K562 (cell line): ENCODE measurements around the gene CRTC3.

Source experiments
- ARHGAP35 ChIP-seq: fragments of 450-650 bp; IDR thresholded peaks from 2 replicates; pipeline ENCODE4 v1.6.1; 2018; ENCODE audit not compliant: partially characterized antibody
- CBX1 ChIP-seq: sonication (generic); IDR thresholded peaks from 2 replicates; pipeline ENCODE4 v1.6.1; 2016; ENCODE audit warnings: antibody characterized with exemption, low read depth, mild to moderate bottlenecking
- GATA2 ChIP-seq: sonication (generic); formaldehyde crosslinking; IDR thresholded peaks from 2 replicates; pipeline ENCODE4 v1.4.0; 2020; ENCODE audit warnings: mild to moderate bottlenecking, missing genetic modification reagents
- HDGF ChIP-seq: fragments of 450-650 bp; IDR thresholded peaks from 2 replicates; pipeline ENCODE4 v1.6.1; 2016
- JUN ChIP-seq, 2 experiments: sonication (generic) in 1 of 2; formaldehyde crosslinking in 1 of 2; IDR thresholded peaks; 2 replicates each; pipeline versions ENCODE4 v1.6.1 to v1.8.0; 2012 to 2022; ENCODE audit warnings: borderline replicate concordance in 2 of 2, mild to moderate bottlenecking in 2 of 2, improper control_type of control experiment in 1 of 2, low read depth in 1 of 2, low read length in 1 of 2, missing genetic modification reagents in 1 of 2
- MEF2A ChIP-seq: IDR thresholded peaks from 2 replicates; pipeline ENCODE4 v1.6.1; 2011; ENCODE audit warnings: low read depth, mild to moderate bottlenecking, low read length, moderate library complexity; ENCODE audit not compliant: control insufficient read depth
- PML ChIP-seq: IDR thresholded peaks from 2 replicates; pipeline ENCODE4 v1.6.1; 2012; ENCODE audit warnings: low read length, inconsistent platforms
- RAD21 ChIP-seq, 2 experiments: fragments of 250-450 bp in 1 of 2; fragments of 450-650 bp in 1 of 2; sonication (Bioruptor Pico) in 1 of 2; formaldehyde crosslinking in 1 of 2; IDR thresholded peaks in 1 of 2; conservative IDR thresholded peaks in 1 of 2; 2 replicates each; pipeline versions ENCODE4 v1.4.0 to v1.8.0; 2020 to 2022; ENCODE audit warnings: mild to moderate bottlenecking in 2 of 2, moderate library complexity in 1 of 2
- SMARCB1 ChIP-seq: IDR thresholded peaks from 2 replicates; pipeline ENCODE4 v1.6.1; 2011; ENCODE audit warnings: improper control_type of control experiment, low read depth; ENCODE audit not compliant: insufficient read length
- SMC3 ChIP-seq: conservative IDR thresholded peaks from 2 replicates; pipeline ENCODE4 v1.6.1; 2011; ENCODE audit warnings: low read depth, low read length, improper control_type of control experiment; ENCODE audit not compliant: insufficient read depth
- U2AF2 ChIP-seq: fragments of 200-400 bp; formaldehyde crosslinking; optimal IDR thresholded peaks from 2 replicates; pipeline ENCODE3; 2017; ENCODE audit warnings: low read depth, mild to moderate bottlenecking, low read length
- ZNF316 ChIP-seq: fragments of 450-650 bp; IDR thresholded peaks from 2 replicates; pipeline ENCODE4 v1.6.1; 2016
- TF ChIP-seq, protein P1 (sequence below): fragments of 250-450 bp; sonication (Bioruptor Pico); IDR thresholded peaks from 2 replicates; pipeline ENCODE4 v1.8.0; 2022; ENCODE audit warnings: moderate library complexity, mild to moderate bottlenecking, inconsistent platforms
- TF ChIP-seq, protein P2 (sequence below), 3 experiments: IDR thresholded peaks in 2 of 3; conservative IDR thresholded peaks in 1 of 3; 2 replicates each; pipeline ENCODE4 v1.5.1; 2011 to 2012; ENCODE audit warnings: low read length in 3 of 3, mild to moderate bottlenecking in 3 of 3, control low read depth in 2 of 3, improper control_type of control experiment in 1 of 3, inconsistent platforms in 1 of 3, low read depth in 1 of 3, mixed read lengths in 1 of 3, moderate library complexity in 1 of 3; ENCODE audit not compliant: insufficient read depth in 2 of 3

- TF ChIP-seq GATA2 (CRISPR knock-in tag) (no peak), U2AF2 (no peak), ZNF316 (no peak), ARHGAP35 (no peak), CBX1 (no peak), JUN (IDR thresholded peaks at IDR 0.05; ENCODE audit: borderline replicate concordance, low read depth, low read length) (no peak), JUN (CRISPR knock-in tag; IDR thresholded peaks at IDR 0.05; ENCODE audit: borderline replicate concordance) (no peak), SMARCB1 (no peak), HDGF (no peak), RAD21 (CRISPR knock-in tag; conservative IDR thresholded peaks at IDR 0.05 in 1 of 2, IDR thresholded peaks at IDR 0.05 in 1 of 2) (no peak), SMC3 (no peak), MEF2A (no peak), PML (no peak)
- TF ChIP-seq, protein P1, sequence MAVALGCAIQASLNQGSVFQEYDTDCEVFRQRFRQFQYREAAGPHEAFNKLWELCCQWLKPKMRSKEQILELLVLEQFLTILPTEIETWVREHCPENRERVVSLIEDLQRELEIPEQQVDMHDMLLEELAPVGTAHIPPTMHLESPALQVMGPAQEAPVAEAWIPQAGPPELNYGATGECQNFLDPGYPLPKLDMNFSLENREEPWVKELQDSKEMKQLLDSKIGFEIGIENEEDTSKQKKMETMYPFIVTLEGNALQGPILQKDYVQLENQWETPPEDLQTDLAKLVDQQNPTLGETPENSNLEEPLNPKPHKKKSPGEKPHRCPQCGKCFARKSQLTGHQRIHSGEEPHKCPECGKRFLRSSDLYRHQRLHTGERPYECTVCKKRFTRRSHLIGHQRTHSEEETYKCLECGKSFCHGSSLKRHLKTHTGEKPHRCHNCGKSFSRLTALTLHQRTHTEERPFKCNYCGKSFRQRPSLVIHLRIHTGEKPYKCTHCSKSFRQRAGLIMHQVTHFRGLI (CRISPR knock-in tag) = no peak
- TF ChIP-seq, protein P2, sequence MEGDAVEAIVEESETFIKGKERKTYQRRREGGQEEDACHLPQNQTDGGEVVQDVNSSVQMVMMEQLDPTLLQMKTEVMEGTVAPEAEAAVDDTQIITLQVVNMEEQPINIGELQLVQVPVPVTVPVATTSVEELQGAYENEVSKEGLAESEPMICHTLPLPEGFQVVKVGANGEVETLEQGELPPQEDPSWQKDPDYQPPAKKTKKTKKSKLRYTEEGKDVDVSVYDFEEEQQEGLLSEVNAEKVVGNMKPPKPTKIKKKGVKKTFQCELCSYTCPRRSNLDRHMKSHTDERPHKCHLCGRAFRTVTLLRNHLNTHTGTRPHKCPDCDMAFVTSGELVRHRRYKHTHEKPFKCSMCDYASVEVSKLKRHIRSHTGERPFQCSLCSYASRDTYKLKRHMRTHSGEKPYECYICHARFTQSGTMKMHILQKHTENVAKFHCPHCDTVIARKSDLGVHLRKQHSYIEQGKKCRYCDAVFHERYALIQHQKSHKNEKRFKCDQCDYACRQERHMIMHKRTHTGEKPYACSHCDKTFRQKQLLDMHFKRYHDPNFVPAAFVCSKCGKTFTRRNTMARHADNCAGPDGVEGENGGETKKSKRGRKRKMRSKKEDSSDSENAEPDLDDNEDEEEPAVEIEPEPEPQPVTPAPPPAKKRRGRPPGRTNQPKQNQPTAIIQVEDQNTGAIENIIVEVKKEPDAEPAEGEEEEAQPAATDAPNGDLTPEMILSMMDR (IDR thresholded peaks at IDR 0.05 in 2 of 3, conservative IDR thresholded peaks at IDR 0.05 in 1 of 3; ENCODE audit: insufficient read depth in 2 of 3, low read depth in 1 of 3, low read length in 3 of 3) = no peak
Observed at GRCh38 chr15:90513448-90513847, 16.3 kb upstream of the CRTC3 start.
